Measurements from ENCODE around the gene GSTM4. TPM values are rescaled to one million over a fixed set of nuclear protein-coding genes. Genes with fewer than 3 reads are reported as not detected.

The GSTM4 gene
- total and polyA plus RNA-seq, 2 of the 8 experiments (the other 6 are each of a cell fraction or from before 2014, with no cell fraction given), result 11.3 to 31.4 TPM

DNA sequence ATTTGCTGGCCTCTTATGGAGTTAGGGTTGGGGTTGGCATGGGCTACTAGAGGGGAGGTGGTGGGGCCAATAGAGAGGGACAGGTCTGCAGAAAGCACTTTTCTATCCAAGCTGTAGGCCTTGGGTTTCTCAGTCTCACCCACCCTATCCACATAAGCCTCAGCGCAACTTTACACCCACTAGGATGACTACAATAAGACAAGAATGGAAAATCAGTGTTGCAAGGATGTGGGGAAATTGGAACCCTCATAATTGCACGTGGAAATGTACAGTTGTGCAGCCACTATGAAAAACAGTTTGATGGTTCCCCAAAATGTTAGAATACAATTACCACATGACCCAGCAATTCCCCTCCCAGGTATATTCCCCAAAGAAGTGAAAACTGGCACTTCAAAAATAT lies 14.0 kb upstream of the GSTM4 start (continued):
- no peak for TF ChIP-seq KDM4A (IDR thresholded peaks at IDR 0.05; ENCODE audit: low read depth, low read length, severe bottlenecking)
- no peak for TF ChIP-seq HDAC2 (IDR thresholded peaks at IDR 0.05; ENCODE audit: borderline replicate concordance in 1 of 2, low read depth in 2 of 2, low read length in 2 of 2)
- TF ChIP-seq CBX5 (IDR thresholded peaks at IDR 0.05; ENCODE audit: low read depth, low read length), result no peak
- no peak for TF ChIP-seq NANOG (IDR thresholded peaks at IDR 0.05; ENCODE audit: insufficient read depth, low read depth, low read length, poor library complexity, severe bottlenecking)
- TF ChIP-seq SRF (IDR thresholded peaks at IDR 0.05; ENCODE audit: low read depth, low read length), result no peak
- no peak for TF ChIP-seq TBP (IDR thresholded peaks at IDR 0.05; ENCODE audit: low read depth, low read length)
- TF ChIP-seq CHD1 (IDR thresholded peaks at IDR 0.05; ENCODE audit: low read depth, low read length), result no peak
